HEK293T (cell line): ENCODE measurements around the gene MTAP.

Source experiments
- ARNT ChIP-seq: fragments of 450-650 bp; IDR thresholded peaks from 2 replicates; pipeline ENCODE4 v1.6.1; 2017; ENCODE audit warnings: mild to moderate bottlenecking
- BHLHE40 ChIP-seq: fragments of 450-650 bp; IDR thresholded peaks from 2 replicates; pipeline ENCODE4 v1.6.1; 2016; ENCODE audit warnings: mild to moderate bottlenecking, moderate library complexity, borderline replicate concordance
- HDGF ChIP-seq: fragments of 450-650 bp; IDR thresholded peaks from 2 replicates; pipeline ENCODE4 v1.6.1; 2017; ENCODE audit warnings: antibody characterized with exemption, borderline replicate concordance
- L3MBTL2 ChIP-seq: fragments of 450-650 bp; conservative IDR thresholded peaks from 2 replicates; pipeline ENCODE4 v1.6.1; 2016; ENCODE audit warnings: mild to moderate bottlenecking
- NFRKB ChIP-seq: fragments of 450-650 bp; IDR thresholded peaks from 2 replicates; pipeline ENCODE4 v1.6.1; 2016; ENCODE audit warnings: mild to moderate bottlenecking, moderate library complexity
- SP1 ChIP-seq: fragments of 450-650 bp; IDR thresholded peaks from 2 replicates; pipeline ENCODE4 v1.6.1; 2017
- SUZ12 ChIP-seq: fragments of 450-650 bp; IDR thresholded peaks from 2 replicates; pipeline ENCODE4 v1.6.1; 2016; ENCODE audit warnings: mild to moderate bottlenecking

- TF ChIP-seq HDGF, result no peak
- no peak for TF ChIP-seq SUZ12
- TF ChIP-seq NFRKB, result no peak
- TF ChIP-seq L3MBTL2, result no peak
- no peak for TF ChIP-seq SP1
- no peak for TF ChIP-seq BHLHE40
- no peak for TF ChIP-seq ARNT
Observed at GRCh38 chr9:21970800-21971640, 168.6 kb downstream of the MTAP start.
